Measurements from ENCODE around the gene RNFT1.
A peak's percentile ranks its signal among the peaks of the same experiment; 100 is the strongest.
"Not testable (repeated sequence)": the region's sequence is repeated elsewhere in the genome, so short reads cannot be mapped to it uniquely, and the experiment has no call there.

RNFT1 gene

DNA sequence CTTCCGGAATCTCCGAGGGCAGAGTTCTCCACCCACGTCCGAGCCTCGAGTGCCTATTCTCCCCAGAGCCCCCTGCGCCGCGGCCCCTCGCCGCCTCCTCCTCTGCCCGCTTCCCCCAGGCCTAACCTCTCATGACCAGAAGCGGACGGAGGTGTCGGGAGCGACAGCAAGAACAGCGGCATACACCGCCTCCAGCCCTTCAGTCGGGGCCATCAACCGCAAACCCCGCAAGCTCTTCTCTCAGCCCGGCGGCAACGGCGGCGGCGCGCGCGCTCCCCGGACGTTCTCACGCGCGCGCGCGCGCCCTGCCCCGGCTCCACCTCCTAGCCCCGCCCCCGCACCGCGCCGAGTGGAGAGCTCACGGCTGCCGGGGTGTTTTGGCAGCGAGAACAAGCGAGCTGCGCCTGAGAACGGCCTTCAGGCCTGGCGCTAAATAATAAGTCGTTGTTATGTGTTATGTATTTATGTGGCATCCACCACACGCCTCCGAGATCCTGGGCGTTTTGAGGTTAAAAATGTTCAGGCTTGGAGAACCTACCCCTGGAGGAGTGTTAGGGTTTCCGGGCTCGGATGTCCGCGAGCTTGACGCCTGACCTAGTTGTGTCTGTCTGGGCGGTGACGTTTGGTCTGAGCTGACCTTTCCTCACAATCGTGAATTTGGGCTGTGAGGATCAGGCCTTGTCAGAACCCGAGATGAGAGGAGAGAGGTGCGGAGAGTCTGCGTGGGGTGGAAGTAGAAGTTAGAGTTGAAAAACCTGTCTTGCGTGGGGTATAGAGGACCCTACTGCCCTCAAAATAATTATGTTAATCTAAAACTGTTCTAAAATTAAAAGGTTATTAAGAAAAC is at the start of gene RNFT1:
TSS of gene RNFT1 (minus strand) at position 259 of the 847 bp plus-strand sequence. CDS start at position 182, 77 bp downstream.
- no peaks in the 10 kb centered on the region for H3K9me3 Mint-ChIP-seq
- H3K27me3 Mint-ChIP-seq: no peaks in the 10 kb centered on the region
- H3K36me3 Mint-ChIP-seq (ENCODE audit: low read depth): peaks cover 34% of the 10 kb centered on the region
- H3K4me1 Mint-ChIP-seq (ENCODE audit: low read depth): peaks cover 28% of the 10 kb centered on the region
- DNase-seq: peak; percentile 95
- peak within 1 kb of the TSS; percentile 95 for H3K27ac Mint-ChIP-seq
- peak within 1 kb of the TSS; percentile 91 for H3K4me3 Mint-ChIP-seq

- not testable (repeated sequence) for H3K36me3 Mint-ChIP-seq (ENCODE audit: low read depth); H3K4me3 Mint-ChIP-seq; H3K4me1 Mint-ChIP-seq (ENCODE audit: low read depth); H3K27me3 Mint-ChIP-seq; H3K27ac Mint-ChIP-seq; DNase-seq; H3K9me3 Mint-ChIP-seq
These were observed 44.8 kb upstream of the RNFT1 start for GRCh38 chr17:60009326-60009725.

GRCh38 chr17:60008377-60008776 is 43.8 kb upstream of the RNFT1 start:
- H3K27ac Mint-ChIP-seq; H3K9me3 Mint-ChIP-seq; H3K4me3 Mint-ChIP-seq; H3K27me3 Mint-ChIP-seq; H3K36me3 Mint-ChIP-seq (ENCODE audit: low read depth); H3K4me1 Mint-ChIP-seq (ENCODE audit: low read depth); DNase-seq: not testable (repeated sequence)

- Mint-ChIP-seq H3K36me3 (ENCODE audit: low read depth) (no peaks in the 10 kb centered on the region), H3K9me3 (no peaks in the 10 kb centered on the region), H3K4me3 (no peak overlapping the region), H3K4me1 (ENCODE audit: low read depth) (no peaks in the 10 kb centered on the region), H3K27me3 (no peaks in the 10 kb centered on the region), H3K27ac (no peak overlapping the region)
- no peak for DNase-seq
These were observed 41.6 kb upstream of the RNFT1 start for GRCh38 chr17:60006160-60006559.

DNA sequence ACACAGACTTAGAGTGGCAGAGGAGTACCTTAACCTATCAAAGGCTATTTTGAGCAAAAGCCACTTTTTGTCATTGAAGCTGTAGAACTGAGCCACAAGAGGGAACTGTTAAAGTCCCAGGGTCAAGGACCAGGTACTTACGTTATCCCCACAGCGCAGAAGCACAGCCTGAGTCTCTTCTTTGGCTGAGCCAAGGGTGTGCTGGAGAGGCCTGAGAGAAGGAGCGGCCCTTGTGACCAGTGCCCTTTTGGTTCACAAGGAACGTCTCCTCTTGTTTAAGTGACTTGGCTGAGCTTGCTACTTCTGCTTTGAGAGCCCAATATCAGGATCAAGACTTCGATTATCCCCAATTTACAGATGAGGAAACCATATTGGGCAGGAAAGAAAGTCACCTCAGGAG is 40.0 kb upstream of the RNFT1 start:
- H3K4me3 Mint-ChIP-seq; H3K27me3 Mint-ChIP-seq; H3K9me3 Mint-ChIP-seq; H3K27ac Mint-ChIP-seq; DNase-seq; H3K36me3 Mint-ChIP-seq (ENCODE audit: low read depth); H3K4me1 Mint-ChIP-seq (ENCODE audit: low read depth): not testable (repeated sequence)

DNA sequence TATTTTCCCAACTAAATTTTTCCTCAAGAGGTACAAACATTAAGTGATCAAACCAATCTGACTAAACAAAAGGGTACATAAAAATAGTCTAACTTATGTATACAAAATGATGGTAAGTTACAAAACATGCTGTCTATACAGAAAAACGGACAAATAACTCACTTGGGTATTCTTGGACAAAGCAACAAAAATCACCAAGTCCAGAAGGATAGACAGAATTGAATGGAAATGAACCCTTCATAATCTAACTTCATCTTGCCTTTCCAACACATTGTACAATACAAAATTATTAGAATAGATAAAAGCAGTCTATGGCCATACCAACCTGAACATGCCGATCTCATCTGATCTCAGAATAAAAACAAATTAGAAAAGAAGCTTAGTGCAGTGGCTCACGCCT is 37.9 kb upstream of the RNFT1 start:
- not testable (repeated sequence) for H3K4me3 Mint-ChIP-seq; H3K9me3 Mint-ChIP-seq; H3K27ac Mint-ChIP-seq; H3K27me3 Mint-ChIP-seq; H3K36me3 Mint-ChIP-seq (ENCODE audit: low read depth); DNase-seq; H3K4me1 Mint-ChIP-seq (ENCODE audit: low read depth)

- not testable (repeated sequence) for H3K27me3 Mint-ChIP-seq; H3K9me3 Mint-ChIP-seq; H3K4me1 Mint-ChIP-seq (ENCODE audit: low read depth)
These were observed 32.1 kb upstream of the RNFT1 start for GRCh38 chr17:59996608-59997007.

DNA sequence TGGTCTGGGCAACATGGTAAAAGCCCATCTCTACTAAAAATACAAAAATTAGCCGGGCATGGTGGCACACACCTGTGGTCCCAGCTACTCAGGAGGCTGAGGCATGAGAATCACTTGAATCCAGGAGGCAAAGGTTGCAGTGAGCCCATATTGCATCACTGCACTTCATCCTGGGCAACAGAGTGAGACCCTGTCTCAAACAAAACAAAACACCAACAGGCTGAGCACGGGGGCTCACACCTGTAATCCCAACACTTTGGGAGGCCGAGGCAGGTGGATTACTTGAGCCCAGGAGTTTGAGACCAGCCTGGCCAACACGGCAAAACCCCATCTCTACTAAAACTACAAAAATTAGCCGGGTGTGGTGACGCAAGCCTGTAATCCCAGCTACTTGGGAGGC is 10.6 kb upstream of the RNFT1 start:
- not testable (repeated sequence) for H3K27ac Mint-ChIP-seq; DNase-seq; H3K4me3 Mint-ChIP-seq; H3K4me1 Mint-ChIP-seq (ENCODE audit: low read depth); H3K36me3 Mint-ChIP-seq (ENCODE audit: low read depth); H3K27me3 Mint-ChIP-seq; H3K9me3 Mint-ChIP-seq

More at GRCh38 chr17:59996608-59997007, 32.1 kb upstream of the RNFT1 start:
- not testable (repeated sequence) for H3K4me3 Mint-ChIP-seq; H3K36me3 Mint-ChIP-seq (ENCODE audit: low read depth); H3K27ac Mint-ChIP-seq; DNase-seq

- not testable (repeated sequence) for H3K27ac Mint-ChIP-seq; DNase-seq; H3K36me3 Mint-ChIP-seq (ENCODE audit: low read depth); H3K9me3 Mint-ChIP-seq; H3K4me3 Mint-ChIP-seq; H3K4me1 Mint-ChIP-seq (ENCODE audit: low read depth); H3K27me3 Mint-ChIP-seq
These were observed 8.9 kb upstream of the RNFT1 start for GRCh38 chr17:59973483-59973882.

DNA sequence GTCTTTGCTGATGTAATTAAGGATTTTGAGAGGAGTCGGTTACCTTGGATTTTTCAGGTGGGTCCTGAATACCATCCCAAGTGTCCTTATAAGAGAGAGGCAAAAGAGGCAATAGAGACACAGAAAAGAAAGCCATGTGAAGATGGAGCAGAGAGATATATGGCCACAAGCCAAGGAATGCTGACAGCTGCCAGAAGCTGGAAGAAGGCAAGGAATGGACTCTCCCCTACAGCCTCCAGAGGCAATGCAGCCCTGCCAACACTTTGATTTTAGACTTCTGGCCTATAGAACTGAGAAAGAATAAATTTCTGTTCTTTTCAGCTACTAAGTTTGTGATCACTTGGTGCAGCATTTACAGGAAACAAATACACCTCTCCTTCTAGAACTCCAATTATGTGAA is 8.2 kb upstream of the RNFT1 start:
- no peaks in the 10 kb centered on the region for H3K4me1 Mint-ChIP-seq (ENCODE audit: low read depth)
- no peaks in the 10 kb centered on the region for H3K36me3 Mint-ChIP-seq (ENCODE audit: low read depth)
- no peak overlapping the region for H3K27ac Mint-ChIP-seq
- no peaks in the 10 kb centered on the region for H3K27me3 Mint-ChIP-seq
- H3K9me3 Mint-ChIP-seq: no peaks in the 10 kb centered on the region
- DNase-seq: no peak
- H3K4me3 Mint-ChIP-seq: no peak overlapping the region

DNA sequence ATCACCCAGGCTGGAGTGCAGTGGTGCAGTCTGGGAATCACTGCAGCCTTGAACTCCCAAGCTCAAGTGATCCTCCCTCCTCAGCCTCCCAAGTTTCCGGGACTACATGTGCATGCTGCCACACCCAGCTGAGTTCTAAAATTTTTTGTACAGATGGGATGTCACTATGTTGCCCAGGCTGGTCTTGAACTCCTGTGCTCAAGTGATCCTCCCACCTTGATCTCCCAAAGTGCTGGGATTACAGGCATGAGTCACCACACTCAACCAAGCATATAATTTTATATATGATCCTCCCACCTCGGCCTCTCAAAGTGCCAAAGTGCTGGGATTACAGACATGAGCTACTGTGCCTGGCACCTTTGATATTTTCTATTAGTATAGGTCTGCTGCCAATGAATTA is 7.2 kb upstream of the RNFT1 start:
- not testable (repeated sequence) for H3K4me3 Mint-ChIP-seq; H3K36me3 Mint-ChIP-seq (ENCODE audit: low read depth); H3K4me1 Mint-ChIP-seq (ENCODE audit: low read depth); H3K27ac Mint-ChIP-seq; H3K27me3 Mint-ChIP-seq; H3K9me3 Mint-ChIP-seq; DNase-seq

DNA sequence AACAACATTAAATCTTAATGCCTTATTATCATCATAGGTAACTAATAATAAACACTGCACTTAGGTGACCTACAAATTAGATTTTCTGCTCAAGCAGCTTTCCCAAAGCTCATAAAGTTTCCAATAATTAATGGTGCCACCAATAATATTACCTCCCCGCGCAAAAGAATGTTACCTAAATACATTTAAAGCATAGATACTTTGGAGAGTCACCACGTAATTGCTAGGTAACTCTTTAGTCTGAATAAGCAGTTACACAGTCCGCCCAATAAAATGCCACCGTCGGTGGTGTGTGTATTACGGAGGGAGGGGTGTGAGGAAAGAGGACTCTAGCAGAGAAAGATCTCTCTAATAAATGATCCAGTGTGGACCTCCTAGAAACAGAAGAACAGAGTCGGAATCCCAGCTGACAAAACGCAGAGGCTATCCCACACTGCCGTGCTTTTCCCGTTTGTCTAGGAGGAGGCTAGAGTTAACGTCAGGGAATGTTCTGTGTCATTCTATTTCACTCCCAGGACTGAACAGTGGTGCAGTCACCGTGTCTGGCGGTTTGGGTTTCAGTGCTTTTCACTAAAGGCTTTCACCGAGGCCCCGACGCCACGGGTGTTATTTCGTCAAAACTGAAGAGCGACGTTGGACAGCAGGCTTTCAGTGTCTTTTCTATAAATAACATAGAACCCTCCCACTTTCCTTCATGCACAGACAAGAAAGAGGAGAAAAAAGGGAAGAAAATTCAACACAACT is 630 bp downstream of the RNFT1 start:
- no peak for DNase-seq
- Mint-ChIP-seq H3K27me3 (no peaks in the 10 kb centered on the region), H3K36me3 (ENCODE audit: low read depth) (peaks cover 42% of the 10 kb centered on the region), H3K27ac (peak overlapping the region; percentile 95), H3K9me3 (no peaks in the 10 kb centered on the region), H3K4me1 (ENCODE audit: low read depth) (peaks cover 31% of the 10 kb centered on the region), H3K4me3 (peak overlapping the region; percentile 91)

DNA sequence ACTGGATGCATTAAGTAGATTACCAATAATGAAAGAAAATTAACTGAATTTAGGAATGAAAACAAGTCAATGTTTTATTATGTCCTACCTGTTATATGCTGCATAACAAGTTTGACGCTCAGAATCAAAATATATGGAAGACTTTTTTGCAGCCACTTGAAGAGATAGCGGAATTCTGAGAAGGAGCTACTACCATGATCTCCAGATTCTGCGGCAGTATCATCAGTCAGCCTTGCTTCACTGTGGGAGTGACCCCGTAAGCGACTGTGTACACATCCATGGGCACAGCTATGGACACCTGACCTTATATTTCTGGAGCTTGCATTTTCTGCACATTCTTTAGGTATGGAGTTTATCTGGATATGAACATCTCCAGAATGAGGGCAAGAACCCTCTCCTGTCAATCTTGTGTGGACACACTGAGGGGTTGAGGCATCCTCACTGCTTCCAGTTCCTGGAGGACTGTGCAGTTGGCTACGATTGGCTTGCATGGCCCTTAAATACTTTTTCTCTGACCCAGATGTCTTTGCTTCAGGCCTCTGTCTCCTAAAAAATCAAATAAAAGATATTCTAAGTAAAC is 1.7 kb downstream of the RNFT1 start:
- no peak for DNase-seq
- Mint-ChIP-seq H3K4me1 (ENCODE audit: low read depth) (peaks cover 39% of the 10 kb centered on the region), H3K36me3 (ENCODE audit: low read depth) (peaks cover 53% of the 10 kb centered on the region), H3K4me3 (peak overlapping the region; percentile 91), H3K27me3 (no peaks in the 10 kb centered on the region), H3K27ac (peak overlapping the region; percentile 95), H3K9me3 (no peaks in the 10 kb centered on the region)

DNA sequence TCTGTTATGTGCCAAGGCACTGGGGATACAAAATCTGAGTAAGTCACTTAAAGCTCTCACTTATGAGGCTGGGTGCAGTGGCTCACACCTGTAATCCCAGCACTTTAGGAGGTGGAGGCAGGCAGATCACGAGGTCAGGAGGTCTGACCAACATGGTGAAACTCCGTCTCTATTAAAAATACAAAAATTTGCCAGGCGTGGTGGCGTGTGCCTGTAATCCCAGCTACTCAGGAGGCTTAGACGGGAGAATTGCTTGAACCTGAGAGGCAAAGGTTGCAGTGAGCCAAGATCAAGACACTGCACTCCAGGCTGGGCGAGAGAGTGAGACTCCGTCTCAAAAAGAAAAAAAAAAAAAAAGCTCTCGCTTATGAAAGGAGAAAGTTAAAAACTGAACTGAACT is 5.0 kb downstream of the RNFT1 start:
- not testable (repeated sequence) for H3K4me3 Mint-ChIP-seq, H3K27me3 Mint-ChIP-seq, H3K9me3 Mint-ChIP-seq, H3K27ac Mint-ChIP-seq, DNase-seq
- Mint-ChIP-seq H3K36me3 (ENCODE audit: low read depth) (peaks cover 85% of the 10 kb centered on the region), H3K4me1 (ENCODE audit: low read depth) (peaks cover 42% of the 10 kb centered on the region)

DNA sequence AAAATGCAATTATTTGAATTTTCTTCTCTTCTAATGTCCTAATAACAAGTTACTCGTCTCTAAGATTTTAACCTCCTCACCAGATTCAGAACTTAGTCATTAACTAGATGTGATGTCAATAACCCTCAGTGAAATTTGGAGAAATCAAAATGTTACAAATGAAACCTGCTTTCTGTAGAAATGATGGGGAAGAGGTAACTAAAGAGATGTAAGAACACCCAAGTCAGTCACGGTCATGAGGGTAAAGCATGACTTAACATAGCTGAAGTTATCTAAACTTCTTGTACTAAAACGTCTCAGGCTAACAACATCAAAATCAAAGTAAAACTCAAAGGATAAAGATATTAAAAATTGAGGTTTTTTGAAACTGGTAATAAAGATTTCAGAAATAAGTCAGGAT is 9.7 kb downstream of the RNFT1 start:
- Mint-ChIP-seq H3K4me1 (ENCODE audit: low read depth) (peaks cover 29% of the 10 kb centered on the region), H3K4me3 (no peak overlapping the region), H3K27me3 (no peaks in the 10 kb centered on the region), H3K9me3 (no peaks in the 10 kb centered on the region), H3K27ac (peak overlapping the region; percentile 67), H3K36me3 (ENCODE audit: low read depth) (peaks cover 95% of the 10 kb centered on the region)
- no peak for DNase-seq
